NK-92 (cell line): Measurements from ENCODE around the gene PSMC3.
"Not testable (repeated sequence)": the region's sequence is repeated elsewhere in the genome, so short reads cannot be mapped to it uniquely, and the experiment has no call there.

ENCODE experiments used
- DNase-seq: peaks from one replicate; lab custom pipeline; 2025; ENCODE audit not compliant: unreplicated experiment; lab: John Stamatoyannopoulos, UW

The PSMC3 gene

GRCh38 chr11:47426062-47426956 is at the start of gene PSMC3:
Gene PSMC3 (minus strand): TSS chr11:47426439. CDS start chr11:47426279, 160 bp downstream.
- DNase-seq, result peak; percentile 69

GRCh38 chr11:47470671-47471070 is 44.4 kb upstream of the PSMC3 start:
- no peak for DNase-seq

- DNase-seq, result no peak
Observed at GRCh38 chr11:47469361-47470179, 43.3 kb upstream of the PSMC3 start.

- no peak for DNase-seq
Observed at GRCh38 chr11:47468598-47469214, 42.5 kb upstream of the PSMC3 start.

DNA sequence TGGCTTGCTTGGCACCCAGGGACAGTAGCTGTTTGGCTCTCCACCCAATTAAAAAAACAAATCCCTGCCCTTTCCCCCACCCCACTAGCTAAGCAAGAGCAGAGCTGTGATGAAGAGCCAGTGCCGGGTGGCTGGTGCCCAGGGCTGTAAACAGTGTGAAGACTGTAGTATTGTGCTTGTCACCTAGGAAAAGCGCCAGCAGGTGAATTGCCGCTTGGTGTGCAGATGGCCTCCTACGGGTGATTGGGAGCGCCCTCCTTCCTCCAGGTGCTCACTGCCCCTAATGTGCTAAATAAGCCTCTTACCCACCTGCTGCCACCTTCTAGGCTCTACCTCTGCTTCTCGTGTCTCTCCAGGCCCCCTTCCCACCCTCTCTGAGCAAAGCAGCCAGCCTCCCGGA is 41.1 kb upstream of the PSMC3 start:
- DNase-seq, result no peak

DNA sequence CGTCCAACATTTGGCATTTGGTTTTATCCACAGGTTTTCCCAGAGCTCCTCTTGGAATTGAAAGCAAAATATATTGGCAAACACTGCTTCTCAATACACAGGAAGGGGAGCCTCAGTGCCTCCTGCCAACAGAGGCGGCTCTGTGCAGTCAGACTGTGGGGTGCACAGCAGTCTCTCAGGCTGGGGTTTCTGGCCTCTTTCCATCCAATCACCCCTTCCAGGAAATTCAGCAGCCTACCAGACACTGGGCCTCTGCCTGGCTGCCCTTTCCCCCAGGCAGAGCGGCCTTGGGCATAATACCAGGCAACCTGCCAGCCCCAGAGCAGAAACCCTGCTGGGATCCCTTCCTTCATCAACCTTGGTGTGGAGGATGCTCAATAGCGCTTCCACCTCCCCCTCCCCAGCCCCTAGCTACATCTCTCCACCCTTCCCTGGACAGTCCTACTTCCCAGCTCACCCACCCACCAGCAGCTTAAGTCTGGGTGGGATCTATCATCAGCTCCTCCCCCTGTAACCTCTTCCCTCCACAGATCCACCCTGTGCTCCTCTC is 40.5 kb upstream of the PSMC3 start:
- DNase-seq, result no peak

DNA sequence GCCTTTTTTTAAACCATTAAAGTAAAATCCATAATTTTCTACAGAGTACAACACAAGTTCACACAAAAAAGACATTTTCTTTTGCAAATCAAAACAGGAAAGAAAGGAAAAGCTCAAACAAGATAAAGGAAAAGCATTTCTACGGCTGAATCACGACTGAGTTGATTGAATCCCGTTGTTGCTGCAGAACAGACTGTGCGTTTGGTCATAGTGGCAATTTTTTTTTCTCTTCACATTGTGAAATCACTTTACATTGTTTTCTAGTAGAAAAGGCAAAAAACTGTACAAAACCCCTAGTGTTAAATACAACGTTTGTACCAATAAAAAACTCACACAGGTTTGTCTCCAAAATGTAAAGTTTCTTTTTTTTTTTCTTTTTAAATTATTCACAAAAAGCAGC is 40.0 kb upstream of the PSMC3 start:
- DNase-seq, result no peak

- DNase-seq, result no peak
Observed at GRCh38 chr11:47464483-47464882, 38.2 kb upstream of the PSMC3 start.

GRCh38 chr11:47461876-47462275 is 35.6 kb upstream of the PSMC3 start:
- DNase-seq, result no peak

GRCh38 chr11:47460571-47461235 is 34.5 kb upstream of the PSMC3 start:
- DNase-seq, result no peak

DNA sequence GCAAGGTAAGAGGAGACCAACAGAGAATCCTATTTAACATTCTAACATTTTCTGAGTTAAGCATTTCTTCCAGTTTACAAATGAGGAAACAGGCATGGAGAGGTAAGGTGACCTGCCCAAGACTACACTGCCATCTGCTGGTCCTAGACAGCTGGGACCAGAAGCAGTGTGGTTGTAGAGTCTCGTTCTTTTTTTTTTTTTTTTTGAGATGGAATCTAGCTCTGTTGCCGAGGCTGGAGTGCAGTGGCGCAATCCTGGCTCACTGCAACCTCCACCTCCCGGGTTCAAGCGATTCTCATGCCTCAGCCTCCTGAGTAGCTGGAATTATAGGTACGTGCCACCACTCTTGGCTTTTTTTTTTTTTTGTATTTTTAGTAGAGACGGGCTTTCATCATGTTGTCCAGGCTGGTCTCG is 28.0 kb upstream of the PSMC3 start:
- DNase-seq, result not testable (repeated sequence)

- no peak for DNase-seq
Observed at GRCh38 chr11:47453365-47453764, 27.1 kb upstream of the PSMC3 start.

DNA sequence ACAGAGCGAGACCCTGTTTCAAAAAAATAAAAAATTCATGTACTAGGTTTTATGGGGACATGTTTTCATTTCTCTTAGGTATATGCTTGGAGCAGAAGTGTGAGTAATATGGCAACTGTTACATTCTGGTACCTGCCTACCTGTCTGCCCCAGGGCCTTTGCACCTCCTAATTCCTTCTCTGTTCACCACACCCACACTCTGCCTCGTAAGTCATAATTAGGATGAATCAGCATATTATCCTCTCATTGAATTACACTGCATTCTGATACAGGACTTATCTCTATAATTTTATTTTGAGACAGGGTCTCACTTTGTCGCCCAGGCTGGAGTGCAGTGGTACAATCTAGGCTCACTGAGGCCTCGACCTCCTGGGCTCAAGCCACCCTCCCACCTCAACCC is 25.8 kb upstream of the PSMC3 start:
- no peak for DNase-seq

DNA sequence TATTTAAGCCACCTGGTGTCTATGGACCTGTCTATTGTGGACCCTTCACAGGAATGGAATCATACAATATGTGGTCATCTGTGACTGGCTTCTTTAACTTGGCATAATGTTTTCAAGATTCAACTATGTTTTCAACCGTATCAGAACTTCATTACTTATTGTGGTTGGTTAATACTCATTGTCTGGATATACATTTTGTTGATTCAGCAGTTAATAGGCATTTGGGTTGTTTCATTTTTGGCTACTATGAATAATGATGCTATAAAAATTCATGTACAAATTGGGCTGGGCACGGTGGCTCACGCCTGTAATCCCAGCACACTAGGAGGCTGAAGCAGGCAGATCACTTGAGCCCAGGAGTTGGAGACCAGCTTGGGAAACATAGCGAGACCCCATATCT is 25.2 kb upstream of the PSMC3 start:
- no peak for DNase-seq

GRCh38 chr11:47449541-47449940 is 23.3 kb upstream of the PSMC3 start:
- no peak for DNase-seq

DNA sequence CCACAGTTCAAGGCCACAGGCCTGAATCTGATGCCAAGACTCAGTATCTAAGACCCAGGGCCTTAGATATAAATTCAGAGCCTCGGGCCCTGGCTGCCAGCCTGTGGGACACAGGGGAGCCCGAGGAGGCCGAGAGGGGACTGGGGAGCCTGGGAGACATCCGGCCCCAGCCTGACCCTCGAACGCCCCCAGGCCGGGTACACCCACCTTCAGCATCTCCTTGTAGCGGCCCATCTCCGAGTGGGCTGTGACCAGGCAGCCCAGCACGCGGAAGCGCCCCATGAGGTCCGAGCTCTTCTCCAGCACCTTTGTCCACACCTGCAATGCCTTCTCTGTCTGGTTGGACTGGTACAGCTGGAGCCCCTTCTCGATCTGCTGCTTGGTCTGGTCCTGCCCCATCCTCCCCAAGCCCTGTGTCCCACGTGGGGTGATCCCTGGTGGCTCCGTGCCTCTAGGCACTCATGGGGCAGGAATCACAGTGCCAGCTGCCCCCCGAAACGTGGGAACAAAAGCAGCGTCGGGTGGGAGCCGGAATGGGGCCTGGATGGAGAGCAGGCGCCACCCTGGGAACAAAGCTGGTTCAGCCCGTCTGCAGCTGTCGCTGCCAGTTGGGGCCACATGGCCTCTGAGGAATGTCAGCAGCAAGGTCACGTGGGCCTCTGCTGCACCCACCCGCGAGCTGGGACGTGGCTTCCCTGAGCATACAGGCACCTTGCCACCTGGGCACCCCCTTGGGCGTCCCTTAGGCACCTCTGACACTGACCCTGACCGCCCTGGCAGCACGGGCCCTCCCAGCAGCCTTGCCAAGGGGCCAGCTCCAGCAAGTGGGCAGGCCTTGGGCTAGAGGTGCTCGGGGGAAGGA is 22.6 kb upstream of the PSMC3 start, which contains the start of gene RAPSN:
RAPSN (minus strand) TSS at position 571 of the 862 bp plus-strand sequence; CDS start at position 399, 172 bp downstream.
- DNase-seq, result no peak

- no peak for DNase-seq
Observed at GRCh38 chr11:47447906-47448305, 21.7 kb upstream of the PSMC3 start.

DNA sequence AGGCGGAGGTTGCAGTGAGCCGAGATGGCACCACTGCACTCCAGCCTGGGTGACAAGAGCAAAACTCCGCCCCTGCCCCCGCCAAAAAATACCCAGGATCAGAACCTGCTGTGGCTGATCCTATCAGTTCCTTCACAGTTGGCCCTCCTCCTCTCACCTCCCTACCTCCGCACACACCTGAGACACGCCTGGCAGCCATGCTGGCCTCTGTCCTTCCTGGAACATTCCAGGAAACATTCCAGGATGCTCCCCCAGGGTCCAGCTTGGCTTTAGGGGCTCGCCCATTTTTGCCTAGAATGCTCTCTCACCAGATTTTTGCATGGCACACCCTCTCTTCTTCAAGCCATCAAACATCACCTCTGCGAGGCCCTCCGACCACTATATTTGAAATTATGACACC is 20.6 kb upstream of the PSMC3 start:
- DNase-seq, result no peak

GRCh38 chr11:47445840-47446239 is 19.6 kb upstream of the PSMC3 start:
- DNase-seq, result no peak

GRCh38 chr11:47443817-47444216 is 17.6 kb upstream of the PSMC3 start:
- no peak for DNase-seq
